ENCODE results near the gene RAB17.

The RAB17 gene, protein sequence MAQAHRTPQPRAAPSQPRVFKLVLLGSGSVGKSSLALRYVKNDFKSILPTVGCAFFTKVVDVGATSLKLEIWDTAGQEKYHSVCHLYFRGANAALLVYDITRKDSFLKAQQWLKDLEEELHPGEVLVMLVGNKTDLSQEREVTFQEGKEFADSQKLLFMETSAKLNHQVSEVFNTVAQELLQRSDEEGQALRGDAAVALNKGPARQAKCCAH

GRCh38 chr2:237590272-237591140, at the start of gene RAB17:
TSS of gene RAB17 (minus strand) at chr2:237590734. CDS start at chr2:237586154, 4,580 bp downstream.
- DNase-seq = no peak

DNA sequence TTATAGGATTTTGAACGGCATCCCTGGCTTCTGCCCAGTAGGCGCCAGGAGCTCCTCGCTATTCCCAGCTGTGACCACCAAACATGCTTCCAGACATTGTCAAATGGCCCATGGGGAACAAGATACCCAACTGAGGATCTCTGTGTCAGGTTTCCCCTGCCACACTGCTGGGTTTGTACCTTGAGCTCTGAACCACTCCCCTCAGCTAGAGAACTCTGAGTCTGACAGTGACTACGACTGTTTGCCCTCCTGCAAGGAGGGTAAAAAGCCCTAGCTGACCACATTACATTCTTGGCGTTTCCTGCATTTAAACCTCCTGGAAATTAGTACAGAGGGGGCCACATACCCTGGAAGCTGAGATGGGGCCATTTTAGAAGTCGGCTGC, 49.3 kb upstream of the RAB17 start:
- DNase-seq = no peak

DNA sequence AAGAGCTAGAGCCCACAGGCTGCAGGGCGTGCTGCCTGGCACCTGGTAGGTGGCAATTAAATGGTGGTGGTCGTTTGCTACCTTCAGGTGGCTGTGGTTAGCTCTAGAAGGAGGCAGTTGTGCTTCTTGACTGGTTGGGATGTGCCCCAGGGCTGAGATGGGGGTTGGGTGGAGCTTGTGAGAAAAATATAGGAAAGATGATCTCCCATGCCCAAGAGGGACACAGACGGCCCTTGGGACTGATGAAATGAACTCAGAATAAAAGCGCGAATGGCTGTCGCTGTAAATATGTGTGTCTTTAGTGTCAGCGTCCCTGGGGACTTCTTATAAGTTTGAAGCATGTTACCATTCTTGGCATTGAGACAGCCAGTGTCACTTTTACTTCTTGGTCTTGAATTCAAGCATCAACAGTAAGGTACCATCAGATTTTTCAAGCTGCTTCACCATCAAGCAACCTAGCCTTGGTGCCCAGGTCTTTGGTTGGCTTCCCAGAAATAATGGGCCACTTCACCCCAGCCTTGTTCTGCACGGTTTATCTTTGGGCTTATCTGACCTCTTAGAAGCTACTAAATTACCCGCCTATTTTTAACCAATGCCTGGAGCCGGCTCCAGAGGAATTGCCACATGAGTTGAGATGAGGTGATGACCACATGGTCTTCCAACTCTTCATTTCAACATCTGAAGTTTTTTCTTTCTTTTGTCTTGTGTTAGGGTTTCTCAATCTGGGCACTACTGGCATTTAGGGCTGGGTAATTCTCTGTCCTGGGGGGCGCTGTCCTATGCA, 48.7 kb upstream of the RAB17 start:
- no peak for DNase-seq

- no peak for DNase-seq
These were observed 47.6 kb upstream of the RAB17 start for GRCh38 chr2:237638176-237638575.

- no peak for DNase-seq
These were observed 47.0 kb upstream of the RAB17 start for GRCh38 chr2:237637429-237638135.

- DNase-seq = no peak
These were observed 46.0 kb upstream of the RAB17 start for GRCh38 chr2:237636578-237636977.

GRCh38 chr2:237633061-237633561, 42.6 kb upstream of the RAB17 start:
- no peak for DNase-seq

DNA sequence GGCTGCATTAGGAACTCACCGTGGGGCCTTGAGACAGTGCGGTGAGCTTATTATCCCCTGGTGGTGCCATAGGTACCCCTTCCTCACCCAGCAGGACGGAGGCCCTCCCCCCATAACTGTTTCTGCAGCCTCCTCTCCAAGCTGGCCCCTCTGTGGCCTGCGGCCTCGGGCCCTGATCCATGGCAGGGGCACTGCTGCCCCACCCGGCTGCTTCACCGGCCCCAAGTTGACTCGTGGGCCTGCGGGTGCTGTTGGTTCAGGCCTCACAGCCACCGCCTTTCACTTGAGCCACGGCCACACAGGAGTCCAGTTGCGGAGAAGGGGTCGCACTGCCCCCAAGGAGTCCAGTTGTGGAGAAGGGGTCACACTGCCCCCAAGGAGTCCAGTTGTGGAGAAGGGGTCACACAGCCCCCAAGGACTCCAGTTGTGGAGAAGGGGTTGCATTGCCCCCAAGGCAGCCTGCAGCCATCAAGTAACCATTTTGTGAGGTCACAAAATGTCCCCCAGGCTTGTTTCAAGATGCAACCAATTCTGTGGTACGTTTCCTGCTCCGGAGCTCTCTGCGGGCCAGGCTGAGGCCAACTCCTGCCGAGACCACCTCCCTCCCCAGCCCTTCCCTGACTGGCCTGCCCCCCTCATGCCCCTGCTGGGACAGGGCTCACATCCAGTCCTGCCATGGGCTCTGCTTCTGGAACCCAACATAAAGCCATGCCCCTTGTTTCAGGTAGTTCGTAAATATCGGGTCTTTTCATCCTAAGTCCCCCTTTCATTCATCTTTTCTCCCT, 41.5 kb upstream of the RAB17 start:
- no peak for DNase-seq

DNA sequence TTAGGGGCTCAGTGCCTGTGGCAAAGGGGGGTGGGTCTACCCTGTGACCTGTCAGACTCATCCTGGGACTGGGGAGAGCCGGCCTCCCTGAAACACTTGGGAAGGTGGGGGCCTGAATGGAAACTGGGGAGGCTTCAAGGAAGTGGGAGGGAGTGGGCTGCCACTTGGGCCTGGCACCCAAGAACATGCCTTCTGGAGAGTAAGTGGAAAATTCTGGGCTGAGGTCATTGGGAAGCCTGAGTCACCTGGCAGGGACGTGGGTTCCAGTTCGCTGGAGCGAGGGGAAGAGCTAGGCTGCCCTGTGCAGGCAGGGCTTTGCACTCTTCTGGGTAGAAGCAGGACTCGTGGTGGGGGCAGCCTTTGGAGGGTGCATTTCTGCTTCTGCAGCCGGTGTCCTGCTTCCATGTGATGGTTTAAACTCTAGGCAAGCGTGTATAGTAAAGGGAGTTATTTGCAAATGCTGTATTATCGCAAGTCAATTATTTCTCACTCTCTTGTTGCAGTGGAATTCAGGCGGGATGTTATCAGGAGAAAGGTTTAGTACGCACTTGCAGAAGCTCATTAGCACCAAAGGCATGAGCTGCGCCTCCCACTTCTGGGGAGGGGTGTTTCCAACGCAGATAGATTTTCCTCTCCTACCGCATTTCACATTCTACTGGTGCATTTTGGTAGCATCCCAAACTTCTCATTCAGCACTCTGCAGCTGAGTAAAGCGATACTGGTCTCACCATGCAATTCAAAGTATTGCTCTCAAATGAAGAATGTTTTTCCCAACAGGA, 40.7 kb upstream of the RAB17 start:
- DNase-seq = no peak

- peak; percentile 39 for DNase-seq
These were observed 39.9 kb upstream of the RAB17 start for GRCh38 chr2:237630216-237631000.

GRCh38 chr2:237629739-237630138, 39.2 kb upstream of the RAB17 start:
- peak; percentile 13 for DNase-seq

DNA sequence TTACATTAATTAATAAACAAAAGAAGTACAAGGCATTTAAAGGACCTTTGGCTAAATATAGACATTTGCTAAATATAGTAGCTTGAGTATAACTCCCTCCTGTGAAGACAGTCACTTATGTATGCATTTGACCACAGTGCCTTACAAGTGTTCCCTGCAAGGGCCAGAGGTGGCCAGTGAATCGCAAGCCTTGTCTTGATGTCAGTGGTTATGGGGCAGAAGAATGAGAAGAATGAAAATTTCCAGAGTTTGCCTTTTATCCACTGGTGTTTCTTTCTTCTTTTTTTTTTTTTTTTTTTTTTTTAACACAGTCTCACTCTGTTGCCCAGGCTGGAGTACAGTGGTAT, 38.6 kb upstream of the RAB17 start:
- DNase-seq = no peak

- no peak for DNase-seq
These were observed 38.0 kb upstream of the RAB17 start for GRCh38 chr2:237628247-237629187.

GRCh38 chr2:237627441-237628246, 37.1 kb upstream of the RAB17 start, which contains the start of gene LRRFIP1:
TSS of gene LRRFIP1 (plus strand) at chr2:237627587. CDS start at chr2:237627645, 58 bp downstream.
- no peak for DNase-seq

GRCh38 chr2:237626813-237627440, 36.4 kb upstream of the RAB17 start:
- DNase-seq = no peak

- DNase-seq = no peak
These were observed 35.2 kb upstream of the RAB17 start for GRCh38 chr2:237625777-237626176.

DNA sequence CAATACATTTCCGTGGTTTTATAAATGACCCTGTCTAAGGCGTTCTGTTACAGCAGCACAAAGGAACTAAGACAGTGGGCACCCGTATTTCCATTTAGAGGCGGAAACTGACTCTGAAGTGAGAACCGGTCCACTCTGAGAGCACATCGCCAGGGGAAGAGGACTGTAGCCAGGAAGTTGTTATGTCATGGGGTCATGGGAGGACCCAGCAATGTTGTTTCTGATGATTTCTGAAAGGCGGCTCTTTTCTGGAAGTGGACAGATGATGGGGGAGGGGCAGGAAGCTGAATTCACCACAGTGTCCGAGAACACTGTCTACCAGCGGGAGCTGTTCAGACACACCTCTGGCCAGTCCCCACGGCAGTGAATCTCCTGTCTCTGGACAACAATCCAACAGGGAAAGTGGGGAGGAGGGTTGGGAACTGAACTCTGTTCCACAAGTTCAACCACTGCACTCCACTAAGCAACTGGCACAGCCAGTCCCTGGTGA, 34.7 kb upstream of the RAB17 start:
- no peak for DNase-seq
